Measurements from ENCODE around the gene OPA1.

Gene OPA1

GRCh38 chr3:193640165-193640715, 47.2 kb downstream of the OPA1 start:
- intact Hi-C loops (cut with DNase I; ENCODE audit: low total_unique reads) = no loop called here
- Histone ChIP-seq H3K4me1 (no peaks in the 10 kb centered on the region), H3K9me3 (no peaks in the 10 kb centered on the region), H3K27me3 (no peaks in the 10 kb centered on the region), H3K27ac (no peak overlapping the region), H3K36me3 (peaks cover 49 to 92% (median 64%) of the 10 kb centered on the region in 3 donors), H3K4me3 (no peak overlapping the region)
- no peak for DNase-seq
- no peak for TF ChIP-seq CTCF (IDR thresholded peaks at IDR 0.05)

GRCh38 chr3:193640728-193641439, 47.9 kb downstream of the OPA1 start:
- intact Hi-C loops (cut with DNase I; ENCODE audit: low total_unique reads) = no loop called here
- TF ChIP-seq CTCF (IDR thresholded peaks at IDR 0.05) = no peak
- Histone ChIP-seq H3K4me1 (no peaks in the 10 kb centered on the region), H3K9me3 (no peaks in the 10 kb centered on the region), H3K4me3 (no peak overlapping the region), H3K36me3 (peaks cover 55 to 92% (median 65%) of the 10 kb centered on the region in 3 donors), H3K27me3 (no peaks in the 10 kb centered on the region), H3K27ac (no peak overlapping the region)
- no peak for DNase-seq

GRCh38 chr3:193641440-193641775, 48.4 kb downstream of the OPA1 start:
- DNase-seq = no peak
- no peaks in the 10 kb centered on the region for H3K27me3 ChIP-seq
- H3K27ac ChIP-seq = no peak overlapping the region
- H3K36me3 ChIP-seq = peaks cover 56 to 92% (median 65%) of the 10 kb centered on the region in 3 donors
- intact Hi-C loops (cut with DNase I; ENCODE audit: low total_unique reads) = no loop called here
- no peak for TF ChIP-seq CTCF (IDR thresholded peaks at IDR 0.05)
- H3K4me3 ChIP-seq = no peak overlapping the region
- H3K4me1 ChIP-seq = no peaks in the 10 kb centered on the region
- H3K9me3 ChIP-seq = no peaks in the 10 kb centered on the region

- no peak overlapping the region for H3K27ac ChIP-seq
- no peaks in the 10 kb centered on the region for H3K9me3 ChIP-seq
- no peaks in the 10 kb centered on the region for H3K27me3 ChIP-seq
- no peaks in the 10 kb centered on the region for H3K4me1 ChIP-seq
- intact Hi-C loops (cut with DNase I; ENCODE audit: low total_unique reads) = no loop called here
- no peak for TF ChIP-seq CTCF (IDR thresholded peaks at IDR 0.05)
- no peak for DNase-seq
- H3K4me3 ChIP-seq = no peak overlapping the region
- H3K36me3 ChIP-seq = peaks cover 63 to 79% (median 63%) of the 10 kb centered on the region in 3 donors
Measured at GRCh38 chr3:193645806-193646205, 52.8 kb downstream of the OPA1 start.

- Histone ChIP-seq H3K27ac (no peak overlapping the region), H3K9me3 (no peaks in the 10 kb centered on the region), H3K27me3 (no peaks in the 10 kb centered on the region), H3K36me3 (peaks cover 50 to 70% (median 60%) of the 10 kb centered on the region in 3 donors), H3K4me1 (no peaks in the 10 kb centered on the region), H3K4me3 (no peak overlapping the region)
- intact Hi-C loops (cut with DNase I; ENCODE audit: low total_unique reads) = no loop called here
- DNase-seq = no peak
- TF ChIP-seq CTCF (IDR thresholded peaks at IDR 0.05) = no peak
Measured at GRCh38 chr3:193648542-193649076, 55.6 kb downstream of the OPA1 start.
